ENCODE data around the gene IL22RA1. TPM values are rescaled to one million over a fixed set of nuclear protein-coding genes. Genes with fewer than 3 reads are reported as not detected.

IL22RA1 gene, protein sequence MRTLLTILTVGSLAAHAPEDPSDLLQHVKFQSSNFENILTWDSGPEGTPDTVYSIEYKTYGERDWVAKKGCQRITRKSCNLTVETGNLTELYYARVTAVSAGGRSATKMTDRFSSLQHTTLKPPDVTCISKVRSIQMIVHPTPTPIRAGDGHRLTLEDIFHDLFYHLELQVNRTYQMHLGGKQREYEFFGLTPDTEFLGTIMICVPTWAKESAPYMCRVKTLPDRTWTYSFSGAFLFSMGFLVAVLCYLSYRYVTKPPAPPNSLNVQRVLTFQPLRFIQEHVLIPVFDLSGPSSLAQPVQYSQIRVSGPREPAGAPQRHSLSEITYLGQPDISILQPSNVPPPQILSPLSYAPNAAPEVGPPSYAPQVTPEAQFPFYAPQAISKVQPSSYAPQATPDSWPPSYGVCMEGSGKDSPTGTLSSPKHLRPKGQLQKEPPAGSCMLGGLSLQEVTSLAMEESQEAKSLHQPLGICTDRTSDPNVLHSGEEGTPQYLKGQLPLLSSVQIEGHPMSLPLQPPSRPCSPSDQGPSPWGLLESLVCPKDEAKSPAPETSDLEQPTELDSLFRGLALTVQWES
- under 1 TPM in 1 of 4 donors, not detected in 3; 0.23 TPM for total RNA-seq

DNA sequence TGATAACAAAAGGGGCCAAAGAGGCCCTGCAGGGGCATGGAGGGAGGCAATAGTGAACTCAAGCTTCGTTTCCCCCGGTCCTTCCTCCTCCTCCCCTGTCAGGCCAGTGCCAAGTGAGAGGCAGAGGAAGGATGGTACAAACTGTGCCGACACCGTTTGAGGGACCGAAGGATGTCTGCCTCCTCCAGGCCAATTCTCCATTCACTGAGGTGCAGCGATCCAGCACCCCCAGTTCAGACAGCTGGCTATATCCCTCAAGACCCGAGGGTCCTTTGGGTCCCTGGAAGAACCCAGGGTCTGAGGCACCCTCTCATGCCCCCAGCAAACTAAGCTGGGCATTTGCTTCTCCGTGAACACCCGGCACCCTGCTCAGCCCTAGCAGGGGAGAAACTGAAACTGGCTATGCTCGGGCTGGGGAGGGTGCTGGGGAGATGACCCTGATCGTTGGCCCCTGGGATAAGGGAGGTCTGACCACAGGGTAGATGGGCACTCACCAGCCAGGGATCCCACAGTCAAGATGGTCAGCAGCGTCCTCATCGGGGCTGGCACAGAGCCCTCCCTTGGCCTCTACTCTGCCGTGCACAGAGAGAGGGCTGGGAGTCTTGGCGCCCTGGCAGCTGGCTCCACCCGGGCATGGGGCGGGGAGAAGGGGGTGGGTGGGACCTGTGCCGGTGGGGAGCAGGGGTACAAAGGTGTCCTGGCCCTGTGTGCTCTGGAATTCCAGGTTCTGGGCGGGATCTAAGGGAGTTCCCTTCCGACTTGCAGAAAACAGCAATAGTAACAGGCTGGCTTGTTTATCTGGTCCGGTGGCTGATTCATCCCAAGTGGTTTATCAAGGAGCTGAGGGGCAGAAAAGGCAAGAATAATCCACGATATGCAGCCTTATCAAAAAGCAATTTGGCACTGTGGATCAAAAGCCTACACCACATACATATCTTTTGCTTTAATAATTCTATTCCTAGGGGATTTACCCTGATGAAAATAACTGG, at the start of gene IL22RA1:
Gene IL22RA1, minus strand, starts transcription at position 595 of the 989 bp plus-strand sequence. Its CDS starts 58 bp downstream, at position 537.
- no peaks in the 10 kb centered on the region for H3K36me3 ChIP-seq
- H3K27ac ChIP-seq (replicated peaks in 1 of 4) = peak within 1 kb of the TSS in 1 of 4 donors; percentile 40
- H3K27me3 ChIP-seq = peaks cover 0 to 24% (median 0%) of the 10 kb centered on the region in 4 donors
- WGBS = 68% methylated on average over 14 of the region's 22 CpGs
- TF ChIP-seq, protein P1, sequence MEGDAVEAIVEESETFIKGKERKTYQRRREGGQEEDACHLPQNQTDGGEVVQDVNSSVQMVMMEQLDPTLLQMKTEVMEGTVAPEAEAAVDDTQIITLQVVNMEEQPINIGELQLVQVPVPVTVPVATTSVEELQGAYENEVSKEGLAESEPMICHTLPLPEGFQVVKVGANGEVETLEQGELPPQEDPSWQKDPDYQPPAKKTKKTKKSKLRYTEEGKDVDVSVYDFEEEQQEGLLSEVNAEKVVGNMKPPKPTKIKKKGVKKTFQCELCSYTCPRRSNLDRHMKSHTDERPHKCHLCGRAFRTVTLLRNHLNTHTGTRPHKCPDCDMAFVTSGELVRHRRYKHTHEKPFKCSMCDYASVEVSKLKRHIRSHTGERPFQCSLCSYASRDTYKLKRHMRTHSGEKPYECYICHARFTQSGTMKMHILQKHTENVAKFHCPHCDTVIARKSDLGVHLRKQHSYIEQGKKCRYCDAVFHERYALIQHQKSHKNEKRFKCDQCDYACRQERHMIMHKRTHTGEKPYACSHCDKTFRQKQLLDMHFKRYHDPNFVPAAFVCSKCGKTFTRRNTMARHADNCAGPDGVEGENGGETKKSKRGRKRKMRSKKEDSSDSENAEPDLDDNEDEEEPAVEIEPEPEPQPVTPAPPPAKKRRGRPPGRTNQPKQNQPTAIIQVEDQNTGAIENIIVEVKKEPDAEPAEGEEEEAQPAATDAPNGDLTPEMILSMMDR (IDR thresholded peaks at IDR 0.05) = no peak
- TF ChIP-seq POLR2A (IDR thresholded peaks at IDR 0.05; ENCODE audit: low read depth) = no peak
- no peak for TF ChIP-seq EP300 (IDR thresholded peaks at IDR 0.05)
- no peak for TF ChIP-seq POLR2AphosphoS5 (IDR thresholded peaks at IDR 0.05)
- no peaks in the 10 kb centered on the region for H3K9me3 ChIP-seq
- peaks cover 0 to 5% (median 0%) of the 10 kb centered on the region in 4 donors for H3K4me1 ChIP-seq
- DNase-seq (ENCODE audit: extremely low spot score) = no peak
- H3K4me3 ChIP-seq = peak within 1 kb of the TSS; percentile 39 to 54 (median 45)
- intact Hi-C loops (cut with DNase I) = no loop called here

DNA sequence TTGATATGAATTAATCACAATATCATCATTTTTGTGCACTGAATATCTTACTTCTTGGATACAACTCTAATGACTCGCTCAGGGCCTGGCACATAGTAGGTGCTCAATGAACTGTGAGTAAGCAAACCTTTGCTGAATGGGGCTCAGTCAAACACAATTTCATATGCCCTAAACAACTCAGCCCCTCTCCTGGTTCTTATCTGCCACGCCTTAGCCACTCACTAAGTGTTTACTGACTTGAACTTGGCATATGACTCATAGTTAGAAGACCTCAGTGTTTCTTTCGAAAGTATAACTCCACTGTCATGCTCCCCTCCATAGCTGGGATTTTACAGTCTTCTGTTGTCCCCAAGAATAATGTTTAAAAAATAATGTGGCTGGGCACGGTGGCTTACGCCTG, 48.9 kb upstream of the IL22RA1 start:
- peaks cover 4 to 18% (median 13%) of the 10 kb centered on the region in 4 donors for H3K4me1 ChIP-seq
- H3K36me3 ChIP-seq = no peaks in the 10 kb centered on the region
- WGBS = 82% methylated on average over 5 of the region's 5 CpGs
- no peak for DNase-seq (ENCODE audit: extremely low spot score)
- H3K9me3 ChIP-seq = no peaks in the 10 kb centered on the region
- peaks cover 0 to 72% (median 0%) of the 10 kb centered on the region in 4 donors for H3K27me3 ChIP-seq
- no peak overlapping the region for H3K27ac ChIP-seq (replicated peaks in 1 of 4)
- no peak overlapping the region for H3K4me3 ChIP-seq
- intact Hi-C loops (cut with DNase I) = no loop called here
- TF ChIP-seq, protein P1 (IDR thresholded peaks at IDR 0.05) = no peak
- no peak for TF ChIP-seq POLR2AphosphoS5 (IDR thresholded peaks at IDR 0.05)
- no peak for TF ChIP-seq EP300 (IDR thresholded peaks at IDR 0.05)
- no peak for TF ChIP-seq POLR2A (IDR thresholded peaks at IDR 0.05; ENCODE audit: low read depth)

DNA sequence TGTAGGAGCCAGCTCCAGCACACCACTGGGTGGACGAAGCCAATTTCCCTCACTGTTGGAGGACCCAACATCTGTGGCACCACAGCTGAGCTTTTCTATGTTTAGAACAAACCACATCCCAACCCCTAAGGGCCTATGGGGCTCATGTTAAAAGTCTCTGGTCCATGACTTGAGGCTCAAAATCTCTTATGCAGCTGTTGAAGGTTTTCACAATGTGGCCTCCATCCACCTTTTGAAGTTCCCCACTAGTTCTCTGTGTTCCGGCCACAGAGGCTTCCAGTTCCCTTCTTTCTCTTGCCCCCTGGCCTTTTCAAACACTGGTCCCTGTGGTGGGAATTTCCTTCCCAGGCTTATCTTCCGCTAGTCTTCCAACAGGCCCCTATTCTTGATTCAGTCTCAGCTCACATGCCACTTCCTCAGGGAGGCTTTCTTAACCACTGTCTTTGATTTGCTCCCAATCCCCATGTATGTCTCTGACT, 48.1 kb upstream of the IL22RA1 start:
- Histone ChIP-seq H3K27me3 (peaks cover 0 to 73% (median 0%) of the 10 kb centered on the region in 4 donors), H3K4me1 (peaks cover 4 to 22% (median 17%) of the 10 kb centered on the region in 4 donors), H3K27ac (replicated peaks in 1 of 4) (no peak overlapping the region), H3K9me3 (no peaks in the 10 kb centered on the region), H3K4me3 (no peak overlapping the region), H3K36me3 (no peaks in the 10 kb centered on the region)
- 87% methylated on average over 3 of the region's 3 CpGs for WGBS
- TF ChIP-seq, protein P1 (IDR thresholded peaks at IDR 0.05) = no peak
- no peak for TF ChIP-seq POLR2A (IDR thresholded peaks at IDR 0.05; ENCODE audit: low read depth)
- TF ChIP-seq POLR2AphosphoS5 (IDR thresholded peaks at IDR 0.05) = no peak
- TF ChIP-seq EP300 (IDR thresholded peaks at IDR 0.05) = no peak
- intact Hi-C loops (cut with DNase I) = no loop called here
- DNase-seq (ENCODE audit: extremely low spot score) = no peak

DNA sequence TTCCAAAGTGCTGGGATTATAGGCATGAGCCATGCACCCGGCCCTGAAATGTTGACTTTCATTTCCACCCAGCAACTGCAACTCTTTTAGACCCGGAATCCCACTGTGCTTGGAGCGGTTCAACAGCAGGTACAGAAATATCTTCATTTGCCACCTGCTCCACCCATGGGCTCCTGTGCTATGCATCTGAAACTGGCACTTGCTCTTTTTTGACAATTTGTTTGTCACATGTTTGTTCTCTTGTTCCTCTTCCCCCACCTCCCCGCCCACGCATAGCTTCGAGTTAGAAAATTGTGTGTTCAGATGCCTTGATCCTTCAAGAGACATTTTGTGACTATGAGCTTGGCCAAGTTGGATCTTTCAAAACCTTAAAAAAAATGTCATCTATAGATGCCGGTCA, 46.6 kb upstream of the IL22RA1 start:
- TF ChIP-seq, protein P1 (IDR thresholded peaks at IDR 0.05) = no peak
- TF ChIP-seq POLR2A (IDR thresholded peaks at IDR 0.05; ENCODE audit: low read depth) = no peak
- WGBS = 81% methylated on average over 7 of the region's 7 CpGs
- H3K36me3 ChIP-seq = no peaks in the 10 kb centered on the region
- DNase-seq (ENCODE audit: extremely low spot score) = no peak
- intact Hi-C loops (cut with DNase I) = no loop called here
- no peaks in the 10 kb centered on the region for H3K9me3 ChIP-seq
- peaks cover 0 to 64% (median 0%) of the 10 kb centered on the region in 4 donors for H3K27me3 ChIP-seq
- no peak overlapping the region for H3K4me3 ChIP-seq
- H3K27ac ChIP-seq (replicated peaks in 1 of 4) = no peak overlapping the region
- peaks cover 4 to 22% (median 17%) of the 10 kb centered on the region in 4 donors for H3K4me1 ChIP-seq

All from esophagus muscularis mucosa (tissue), 4 donors.